ENCODE data around the gene ABCB11.

DNA sequence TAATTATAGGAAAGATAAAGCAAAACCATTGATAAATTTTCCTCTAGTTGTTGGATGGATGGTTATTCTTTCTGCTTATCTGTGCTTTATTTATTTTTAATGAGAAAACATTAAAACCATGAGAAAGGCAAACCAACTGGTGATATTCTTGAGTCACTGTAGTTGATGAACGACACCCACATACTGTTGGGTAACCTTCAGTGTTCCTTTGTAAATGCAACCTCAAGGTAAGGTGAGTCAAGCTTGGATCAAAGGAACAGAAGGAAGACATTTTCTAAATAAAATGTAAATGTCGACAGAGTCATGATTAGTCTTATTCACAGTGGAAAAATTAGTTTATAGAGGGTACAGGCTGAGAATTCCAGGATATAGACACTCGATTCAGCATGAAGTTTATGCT is 12.7 kb downstream of the ABCB11 start:
- TF ChIP-seq, protein P1, sequence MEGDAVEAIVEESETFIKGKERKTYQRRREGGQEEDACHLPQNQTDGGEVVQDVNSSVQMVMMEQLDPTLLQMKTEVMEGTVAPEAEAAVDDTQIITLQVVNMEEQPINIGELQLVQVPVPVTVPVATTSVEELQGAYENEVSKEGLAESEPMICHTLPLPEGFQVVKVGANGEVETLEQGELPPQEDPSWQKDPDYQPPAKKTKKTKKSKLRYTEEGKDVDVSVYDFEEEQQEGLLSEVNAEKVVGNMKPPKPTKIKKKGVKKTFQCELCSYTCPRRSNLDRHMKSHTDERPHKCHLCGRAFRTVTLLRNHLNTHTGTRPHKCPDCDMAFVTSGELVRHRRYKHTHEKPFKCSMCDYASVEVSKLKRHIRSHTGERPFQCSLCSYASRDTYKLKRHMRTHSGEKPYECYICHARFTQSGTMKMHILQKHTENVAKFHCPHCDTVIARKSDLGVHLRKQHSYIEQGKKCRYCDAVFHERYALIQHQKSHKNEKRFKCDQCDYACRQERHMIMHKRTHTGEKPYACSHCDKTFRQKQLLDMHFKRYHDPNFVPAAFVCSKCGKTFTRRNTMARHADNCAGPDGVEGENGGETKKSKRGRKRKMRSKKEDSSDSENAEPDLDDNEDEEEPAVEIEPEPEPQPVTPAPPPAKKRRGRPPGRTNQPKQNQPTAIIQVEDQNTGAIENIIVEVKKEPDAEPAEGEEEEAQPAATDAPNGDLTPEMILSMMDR (IDR thresholded peaks at IDR 0.05): no peak
- TF ChIP-seq POLR2AphosphoS5 (IDR thresholded peaks at IDR 0.05): no peak

All from breast epithelium (tissue), 3 donors.